ENCODE data around the gene PDE8A. TPM values are rescaled to one million over a fixed set of nuclear protein-coding genes. Genes with fewer than 3 reads are reported as not detected.

PDE8A gene
- total RNA-seq, 5 donors from 2014 or later (not counting 1 experiment from before 2014, with no cell fraction given): 21.5 to 33.7 (median 25.1) TPM

DNA sequence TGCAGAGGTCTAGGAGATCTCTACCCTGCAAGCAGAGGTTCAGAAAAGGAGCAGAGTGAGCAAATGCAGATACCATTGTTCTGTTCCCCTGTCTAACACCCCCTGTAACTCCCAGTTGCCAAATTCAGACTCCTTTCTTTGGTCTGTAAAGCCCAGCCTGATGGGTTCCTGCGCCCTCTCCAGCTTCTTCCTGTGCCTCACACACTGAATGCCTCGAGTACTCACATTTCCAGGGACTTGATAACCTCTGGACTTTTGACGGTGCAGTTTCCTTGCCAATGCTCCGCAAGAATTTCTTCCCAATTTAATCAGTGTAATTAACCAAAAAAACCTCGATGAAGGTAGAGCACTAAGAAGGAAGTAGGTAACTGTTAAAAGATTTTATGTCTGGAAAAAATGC, 19.3 kb downstream of the PDE8A start:
- ATAC-seq (replicated peaks in 1 of 4) (no peak), DNase-seq (no peak)
- Mint-ChIP-seq H3K4me1 (peaks cover 35 to 60% (median 53%) of the 10 kb centered on the region in 3 donors), H3K27me3 (no peaks in the 10 kb centered on the region), H3K4me3 (no peak overlapping the region), H3K27ac (peak overlapping the region in 1 of 2 donors; percentile 4), H3K36me3 (no peaks in the 10 kb centered on the region), H3K9me3 (no peaks in the 10 kb centered on the region)
- Histone ChIP-seq H3K9me3 (no peaks in the 10 kb centered on the region), H3K36me3 (ENCODE audit: control insufficient read depth in 2 of 2, extremely low read depth in 1 of 2, insufficient read depth in 1 of 2, low read length in 1 of 2) (no peaks in the 10 kb centered on the region), H3K4me1 (ENCODE audit: control insufficient read depth in 1 of 2, extremely low read depth in 1 of 2, insufficient read depth in 2 of 2, low read length in 2 of 2) (peaks cover 3 to 6% of the 10 kb centered on the region in 2 experiments), H3K4me3 (ENCODE audit: control insufficient read depth in 1 of 2, extremely low read depth in 1 of 2, low read length in 1 of 2) (no peak overlapping the region), H3K27me3 (replicated peaks in 1 of 2; ENCODE audit: control insufficient read depth in 2 of 2, extremely low read depth in 1 of 2, insufficient read depth in 2 of 2, low read length in 1 of 2) (no peaks in the 10 kb centered on the region), H3K27ac (ENCODE audit: low read length) (no peak overlapping the region)
- ChIA-PET POLR2A (no interaction called here), CTCF (no interaction called here)
- WGBS (ENCODE audit: insufficient coverage): 86% methylated on average over 1 of the region's 5 CpGs

GRCh38 chr15:85002517-85002916, 20.9 kb downstream of the PDE8A start:
- Mint-ChIP-seq H3K4me3 (no peak overlapping the region), H3K36me3 (no peaks in the 10 kb centered on the region), H3K27ac (no peak overlapping the region), H3K4me1 (peaks cover 43 to 68% (median 60%) of the 10 kb centered on the region in 3 donors), H3K9me3 (no peaks in the 10 kb centered on the region), H3K27me3 (no peaks in the 10 kb centered on the region)
- Histone ChIP-seq H3K27me3 (replicated peaks in 1 of 2; ENCODE audit: control insufficient read depth in 2 of 2, extremely low read depth in 1 of 2, insufficient read depth in 2 of 2, low read length in 1 of 2) (no peaks in the 10 kb centered on the region), H3K36me3 (ENCODE audit: control insufficient read depth in 2 of 2, extremely low read depth in 1 of 2, insufficient read depth in 1 of 2, low read length in 1 of 2) (no peaks in the 10 kb centered on the region), H3K27ac (ENCODE audit: low read length) (no peak overlapping the region), H3K9me3 (no peaks in the 10 kb centered on the region), H3K4me1 (ENCODE audit: control insufficient read depth in 1 of 2, extremely low read depth in 1 of 2, insufficient read depth in 2 of 2, low read length in 2 of 2) (peaks cover 3 to 8% of the 10 kb centered on the region in 2 experiments), H3K4me3 (ENCODE audit: control insufficient read depth in 1 of 2, extremely low read depth in 1 of 2, low read length in 1 of 2) (no peak overlapping the region)
- no CpG with 5 or more reads among the region's 4 CpGs for WGBS (ENCODE audit: insufficient coverage)
- ChIA-PET CTCF (interaction anchor here in 1 of 2 donors (0.9 kb wide), 1 partner anchor 22 kb away, joined by 3 read pairs; no protein-coding TSS in a partner anchor), POLR2A (no interaction called here)
- ATAC-seq (replicated peaks in 1 of 4) (peak in 1 of 4 experiments; percentile 59), DNase-seq (peak in 1 of 35 experiments; percentile 47)

- H3K4me1 Mint-ChIP-seq: peaks cover 55 to 74% (median 68%) of the 10 kb centered on the region in 3 donors
These were observed 22.1 kb downstream of the PDE8A start for GRCh38 chr15:85003593-85004312.

GRCh38 chr15:85004550-85004949, 22.9 kb downstream of the PDE8A start:
- H3K27me3 Mint-ChIP-seq: no peaks in the 10 kb centered on the region
- H3K4me1 ChIP-seq (ENCODE audit: control insufficient read depth in 1 of 2, extremely low read depth in 1 of 2, insufficient read depth in 2 of 2, low read length in 2 of 2): peaks cover 3 to 13% of the 10 kb centered on the region in 2 experiments
- POLR2A ChIA-PET: interaction anchor here in 1 of 2 donors (0.7 kb wide), 1 partner anchor 13 kb away, joined by 5 read pairs; no protein-coding TSS in a partner anchor
- no peaks in the 10 kb centered on the region for H3K27me3 ChIP-seq (replicated peaks in 1 of 2; ENCODE audit: control insufficient read depth in 2 of 2, extremely low read depth in 1 of 2, insufficient read depth in 2 of 2, low read length in 1 of 2)
- no peaks in the 10 kb centered on the region for H3K36me3 Mint-ChIP-seq
- H3K4me1 Mint-ChIP-seq: peaks cover 61 to 80% (median 76%) of the 10 kb centered on the region in 3 donors
- H3K36me3 ChIP-seq (ENCODE audit: control insufficient read depth in 2 of 2, extremely low read depth in 1 of 2, insufficient read depth in 1 of 2, low read length in 1 of 2): no peaks in the 10 kb centered on the region
- DNase-seq: no peak
- no peak overlapping the region for H3K27ac ChIP-seq (ENCODE audit: low read length)
- CTCF ChIA-PET: interaction anchor here in 1 of 2 donors (0.5 to 1.9 kb wide), 4 partner anchors 16 to 432 kb away, joined by 3 to 6 read pairs (median 4); no protein-coding TSS in a partner anchor
- no peaks in the 10 kb centered on the region for H3K9me3 ChIP-seq
- H3K4me3 Mint-ChIP-seq: no peak overlapping the region
- no CpG with 5 or more reads among the region's 3 CpGs for WGBS (ENCODE audit: insufficient coverage)
- no peaks in the 10 kb centered on the region for H3K9me3 Mint-ChIP-seq
- ATAC-seq (replicated peaks in 1 of 4): no peak
- peak overlapping the region in 1 of 2 donors; percentile 6 for H3K27ac Mint-ChIP-seq
- H3K4me3 ChIP-seq (ENCODE audit: control insufficient read depth in 1 of 2, extremely low read depth in 1 of 2, low read length in 1 of 2): no peak overlapping the region

More at GRCh38 chr15:85003593-85004312, 22.1 kb downstream of the PDE8A start:
- DNase-seq (no peak), ATAC-seq (replicated peaks in 1 of 4) (no peak)
- no peaks in the 10 kb centered on the region for H3K27me3 ChIP-seq (replicated peaks in 1 of 2; ENCODE audit: control insufficient read depth in 2 of 2, extremely low read depth in 1 of 2, insufficient read depth in 2 of 2, low read length in 1 of 2)
- H3K9me3 ChIP-seq: no peaks in the 10 kb centered on the region
- Mint-ChIP-seq H3K4me3 (no peak overlapping the region), H3K27me3 (no peaks in the 10 kb centered on the region), H3K27ac (no peak overlapping the region), H3K9me3 (no peaks in the 10 kb centered on the region), H3K36me3 (no peaks in the 10 kb centered on the region)
- no peak overlapping the region for H3K27ac ChIP-seq (ENCODE audit: low read length)
- no CpG with 5 or more reads among the region's 3 CpGs for WGBS (ENCODE audit: insufficient coverage)
- CTCF ChIA-PET: interaction anchor here in 1 of 2 donors (1.9 kb wide), 1 partner anchor 15 kb away, joined by 6 read pairs; no protein-coding TSS in a partner anchor
- no peak overlapping the region for H3K4me3 ChIP-seq (ENCODE audit: control insufficient read depth in 1 of 2, extremely low read depth in 1 of 2, low read length in 1 of 2)
- POLR2A ChIA-PET: no interaction called here
- no peaks in the 10 kb centered on the region for H3K36me3 ChIP-seq (ENCODE audit: control insufficient read depth in 2 of 2, extremely low read depth in 1 of 2, insufficient read depth in 1 of 2, low read length in 1 of 2)
- peaks cover 3 to 12% of the 10 kb centered on the region in 2 experiments for H3K4me1 ChIP-seq (ENCODE audit: control insufficient read depth in 1 of 2, extremely low read depth in 1 of 2, insufficient read depth in 2 of 2, low read length in 2 of 2)

DNA sequence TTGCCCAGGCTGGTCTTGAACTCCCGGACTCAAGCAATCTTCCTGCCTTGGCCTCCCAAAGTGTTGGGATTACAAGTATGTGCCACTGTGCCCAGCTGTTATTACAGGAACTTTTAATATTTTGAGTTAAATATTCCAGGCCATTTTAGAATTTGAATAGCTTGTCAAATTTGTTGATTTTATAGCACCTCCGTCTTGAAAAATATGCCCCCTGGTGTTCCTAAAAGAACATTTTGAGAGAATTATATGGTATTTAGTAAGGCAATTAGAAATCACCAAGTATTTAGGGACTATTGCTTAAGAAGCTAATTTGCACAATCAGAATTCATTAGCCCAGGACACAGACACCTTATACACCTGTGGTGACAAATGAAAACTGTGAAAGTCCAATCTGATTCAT, 23.7 kb downstream of the PDE8A start:
- Mint-ChIP-seq H3K4me1 (peaks cover 65 to 81% (median 77%) of the 10 kb centered on the region in 3 donors), H3K36me3 (no peaks in the 10 kb centered on the region), H3K27ac (no peak overlapping the region), H3K9me3 (no peaks in the 10 kb centered on the region), H3K4me3 (no peak overlapping the region), H3K27me3 (no peaks in the 10 kb centered on the region)
- POLR2A ChIA-PET: interaction anchor here in 1 of 2 donors (0.7 kb wide), 1 partner anchor 13 kb away, joined by 5 read pairs; no protein-coding TSS in a partner anchor
- Histone ChIP-seq H3K36me3 (ENCODE audit: control insufficient read depth in 2 of 2, extremely low read depth in 1 of 2, insufficient read depth in 1 of 2, low read length in 1 of 2) (no peaks in the 10 kb centered on the region), H3K27ac (ENCODE audit: low read length) (no peak overlapping the region), H3K4me3 (ENCODE audit: control insufficient read depth in 1 of 2, extremely low read depth in 1 of 2, low read length in 1 of 2) (no peak overlapping the region), H3K9me3 (no peaks in the 10 kb centered on the region), H3K4me1 (ENCODE audit: control insufficient read depth in 1 of 2, extremely low read depth in 1 of 2, insufficient read depth in 2 of 2, low read length in 2 of 2) (peaks cover 3 to 13% of the 10 kb centered on the region in 2 experiments), H3K27me3 (replicated peaks in 1 of 2; ENCODE audit: control insufficient read depth in 2 of 2, extremely low read depth in 1 of 2, insufficient read depth in 2 of 2, low read length in 1 of 2) (no peaks in the 10 kb centered on the region)
- no CpG with 5 or more reads among the region's 2 CpGs for WGBS (ENCODE audit: insufficient coverage)
- ATAC-seq (replicated peaks in 1 of 4) (no peak), DNase-seq (no peak)
- CTCF ChIA-PET: interaction anchor here (0.6 to 1.9 kb wide), 7 partner anchors 9 to 401 kb away, joined by 3 to 9 read pairs (median 4); no protein-coding TSS in a partner anchor

DNA sequence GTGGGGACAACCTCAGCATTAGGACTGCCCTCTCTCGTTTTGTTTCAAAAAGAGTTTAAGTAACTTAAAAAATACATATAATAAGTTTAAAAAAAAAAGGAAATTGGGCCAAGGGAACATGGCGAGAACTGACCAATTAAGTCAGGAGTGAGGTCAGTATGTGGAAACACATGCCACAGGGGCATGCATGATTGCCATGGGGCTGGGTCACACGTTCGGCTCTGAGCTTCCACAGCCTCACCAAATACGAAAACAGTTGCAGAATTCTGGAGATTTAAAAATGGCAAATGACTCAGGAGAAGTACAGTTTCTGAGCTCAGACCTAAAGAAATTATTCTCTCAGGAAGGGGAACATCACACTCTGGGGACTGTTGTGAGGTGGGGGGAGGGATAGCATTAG, 24.1 kb downstream of the PDE8A start:
- ChIA-PET CTCF (interaction anchor here in 1 of 2 donors (0.7 to 1.2 kb wide), 5 partner anchors 9 to 51 kb away, joined by 3 to 6 read pairs (median 4); no protein-coding TSS in a partner anchor), POLR2A (no interaction called here)
- Histone ChIP-seq H3K4me1 (ENCODE audit: control insufficient read depth in 1 of 2, extremely low read depth in 1 of 2, insufficient read depth in 2 of 2, low read length in 2 of 2) (peaks cover 3 to 13% of the 10 kb centered on the region in 2 experiments), H3K27ac (ENCODE audit: low read length) (no peak overlapping the region), H3K4me3 (ENCODE audit: control insufficient read depth in 1 of 2, extremely low read depth in 1 of 2, low read length in 1 of 2) (no peak overlapping the region), H3K27me3 (replicated peaks in 1 of 2; ENCODE audit: control insufficient read depth in 2 of 2, extremely low read depth in 1 of 2, insufficient read depth in 2 of 2, low read length in 1 of 2) (no peaks in the 10 kb centered on the region), H3K9me3 (no peaks in the 10 kb centered on the region), H3K36me3 (ENCODE audit: control insufficient read depth in 2 of 2, extremely low read depth in 1 of 2, insufficient read depth in 1 of 2, low read length in 1 of 2) (no peaks in the 10 kb centered on the region)
- Mint-ChIP-seq H3K9me3 (no peaks in the 10 kb centered on the region), H3K4me3 (no peak overlapping the region), H3K27me3 (no peaks in the 10 kb centered on the region), H3K4me1 (peaks cover 65 to 78% (median 75%) of the 10 kb centered on the region in 3 donors), H3K36me3 (no peaks in the 10 kb centered on the region), H3K27ac (no peak overlapping the region)
- no peak for ATAC-seq (replicated peaks in 1 of 4)
- DNase-seq: no peak
- 100% methylated on average over 1 of the region's 5 CpGs for WGBS (ENCODE audit: insufficient coverage)

All from T-cell (primary cell).